H9 (cell line): Measurements from ENCODE around the gene KCNK10. TPM values are rescaled to one million over a fixed set of nuclear protein-coding genes. Genes with fewer than 3 reads are reported as not detected.
A peak's percentile ranks its signal among the peaks of the same experiment; 100 is the strongest.

Experiments
- DNase-seq: peaks from one replicate; pipeline ENCODE4 v3.0.0-alpha.2; 2017
- H2AFZ ChIP-seq: one replicate; pipeline ENCODE4 v1.6.1; 2013; ENCODE audit warnings: mild to moderate bottlenecking, low read length, control low read depth, moderate library complexity
- H2AK5ac ChIP-seq: 2 replicates; pipeline ENCODE4 v1.6.1; 2013; ENCODE audit warnings: low read length, control low read depth, mixed read lengths; ENCODE audit not compliant: insufficient read length
- H2BK120ac ChIP-seq: one replicate; pipeline ENCODE4 v1.6.1; 2013; ENCODE audit warnings: low read depth, mild to moderate bottlenecking, low read length, control low read depth, inconsistent platforms; ENCODE audit not compliant: poor library complexity, severe bottlenecking
- H2BK12ac ChIP-seq: 2 replicates; pipeline ENCODE4 v1.6.1; 2013; ENCODE audit warnings: low read length, control low read depth, mixed read lengths, low read depth; ENCODE audit not compliant: insufficient read length
- H2BK15ac ChIP-seq: 2 replicates; pipeline ENCODE4 v1.6.1; 2013; ENCODE audit warnings: low read depth, low read length, control low read depth
- H2BK20ac ChIP-seq: one replicate; pipeline ENCODE4 v1.6.1; 2013; ENCODE audit warnings: low read depth, mild to moderate bottlenecking, low read length, control low read depth, inconsistent platforms; ENCODE audit not compliant: poor library complexity, severe bottlenecking
- H2BK5ac ChIP-seq: 2 replicates; pipeline ENCODE4 v1.6.1; 2013; ENCODE audit warnings: low read length, control low read depth, mixed read lengths; ENCODE audit not compliant: insufficient read length
- H3K14ac ChIP-seq: 2 replicates; pipeline ENCODE4 v1.6.1; 2013; ENCODE audit warnings: low read length, control low read depth; ENCODE audit not compliant: insufficient read depth
- H3K18ac ChIP-seq: 2 replicates; pipeline ENCODE4 v1.6.1; 2013; ENCODE audit warnings: low read depth, mild to moderate bottlenecking, mixed read lengths, low read length, control low read depth; ENCODE audit not compliant: insufficient read length
- H3K23ac ChIP-seq: 2 replicates; pipeline ENCODE4 v1.6.1; 2013; ENCODE audit warnings: low read length, control low read depth, mixed read lengths, low read depth; ENCODE audit not compliant: insufficient read length
- H3K23me2 ChIP-seq: 2 replicates; pipeline ENCODE4 v1.6.1; 2013; ENCODE audit warnings: low read depth, mild to moderate bottlenecking, mixed read lengths, low read length, control low read depth; ENCODE audit not compliant: insufficient read length, poor library complexity, severe bottlenecking
- H3K27ac ChIP-seq: 2 replicates; pipeline ENCODE4 v1.5.1; 2013; ENCODE audit warnings: low read length, control low read depth, mixed read lengths, low read depth; ENCODE audit not compliant: insufficient read length
- H3K27me3 ChIP-seq: 2 replicates; pipeline ENCODE4 v1.6.1; 2013; ENCODE audit warnings: low read length, control low read depth, inconsistent platforms; ENCODE audit not compliant: insufficient read depth
- H3K4ac ChIP-seq: 2 replicates; pipeline ENCODE4 v1.6.1; 2013; ENCODE audit warnings: low read depth, mild to moderate bottlenecking, control low read depth, inconsistent platforms, low read length, moderate library complexity
- H3K4me1 ChIP-seq: 2 replicates; pipeline ENCODE4 v1.6.1; 2013; ENCODE audit warnings: low read length, control low read depth, inconsistent platforms; ENCODE audit not compliant: insufficient read depth
- H3K4me2 ChIP-seq: 2 replicates; pipeline ENCODE4 v1.6.1; 2013; ENCODE audit warnings: low read length, control low read depth, mixed read lengths; ENCODE audit not compliant: insufficient read length, insufficient read depth
- H3K56ac ChIP-seq: 2 replicates; pipeline ENCODE4 v1.6.1; 2013; ENCODE audit warnings: low read depth, mild to moderate bottlenecking, mixed read lengths, low read length, control low read depth; ENCODE audit not compliant: insufficient read length
- H3K79me1 ChIP-seq: 2 replicates; pipeline ENCODE4 v1.6.1; 2013; ENCODE audit warnings: low read depth, mild to moderate bottlenecking, moderate library complexity, low read length, control low read depth, inconsistent platforms; ENCODE audit not compliant: insufficient read depth, poor library complexity, severe bottlenecking
- H3K79me2 ChIP-seq: 2 replicates; pipeline ENCODE4 v1.6.1; 2013; ENCODE audit warnings: low read length, control low read depth, inconsistent platforms; ENCODE audit not compliant: insufficient read depth
- H3K9ac ChIP-seq: 2 replicates; pipeline ENCODE4 v1.6.1; 2013; ENCODE audit warnings: low read length, control low read depth, mixed read lengths; ENCODE audit not compliant: insufficient read length; ENCODE audit errors: extremely low read depth
- H3K9me3 ChIP-seq: one replicate; pipeline ENCODE4 v1.6.1; 2013; ENCODE audit warnings: low read depth, low read length, inconsistent platforms; ENCODE audit not compliant: control insufficient read depth
- H3T11ph ChIP-seq: one replicate; pipeline ENCODE4 v1.6.1; 2013; ENCODE audit warnings: mild to moderate bottlenecking, low read length, control low read depth, inconsistent platforms
- H4K20me1 ChIP-seq: one replicate; pipeline ENCODE4 v1.6.1; 2013; ENCODE audit not compliant: control insufficient read depth, insufficient read length, insufficient read depth
- H4K5ac ChIP-seq: 2 replicates; pipeline ENCODE4 v1.6.1; 2013; ENCODE audit warnings: low read depth, mild to moderate bottlenecking, mixed read lengths, low read length, control low read depth; ENCODE audit not compliant: insufficient read length
- H4K8ac ChIP-seq: replicated peaks from 2 replicates; pipeline ENCODE4 v1.6.1; 2013; ENCODE audit warnings: low read length, control low read depth, mixed read lengths, low read depth; ENCODE audit not compliant: insufficient read length
- H4K91ac ChIP-seq: 2 replicates; pipeline ENCODE4 v1.6.1; 2013; ENCODE audit warnings: low read depth, mild to moderate bottlenecking, moderate library complexity, mixed read lengths, low read length, control low read depth; ENCODE audit not compliant: insufficient read length
- H3K27ac Mint-ChIP-seq, 3 experiments: 2 replicates in 2 of 3; 3 replicates in 1 of 3; pipeline ENCODE4 v1.8.0; 2020 to 2021; ENCODE audit warnings: mixed read lengths in 3 of 3, mild to moderate bottlenecking in 1 of 3, moderate library complexity in 1 of 3
- H3K27me3 Mint-ChIP-seq: 2 replicates; pipeline ENCODE4 v1.8.0; 2021; ENCODE audit warnings: low read depth, mild to moderate bottlenecking, moderate library complexity, mixed read lengths
- H3K36me3 Mint-ChIP-seq, 3 experiments: 2 replicates in 2 of 3; 3 replicates in 1 of 3; pipeline ENCODE4 v1.8.0; 2020 to 2021; ENCODE audit warnings: low read depth in 3 of 3, mixed read lengths in 3 of 3; ENCODE audit not compliant: insufficient read depth in 1 of 3
- H3K4me1 Mint-ChIP-seq, 2 experiments: 2 replicates each; pipeline ENCODE4 v1.8.0; 2020; ENCODE audit warnings: mixed read lengths in 2 of 2
- H3K4me3 Mint-ChIP-seq, 2 experiments: 2 replicates in 1 of 2; 3 replicates in 1 of 2; pipeline ENCODE4 v1.8.0; 2020 to 2021; ENCODE audit warnings: mild to moderate bottlenecking in 2 of 2, mixed read lengths in 2 of 2, moderate library complexity in 1 of 2
- H3K9me3 Mint-ChIP-seq, 2 experiments: 2 replicates in 1 of 2; 3 replicates in 1 of 2; pipeline ENCODE4 v1.8.0; 2020; ENCODE audit warnings: mild to moderate bottlenecking in 2 of 2, mixed read lengths in 2 of 2, moderate library complexity in 1 of 2
- WGBS: extraction: QIAGEN DNeasy Blood & Tissue Kit; methylation state at CpG from one replicate; pipeline ENCODE4 v1.1.7; 2013; ENCODE audit warnings: missing lambda C conversion rate, low lambda C conversion rate, mixed read lengths; ENCODE audit not compliant: insufficient read length; ENCODE audit errors: extremely low coverage; 5-methylcytosine and 5-hydroxymethylcytosine counted together
- total RNA-seq: library from RNA; stranded (reverse); gene quantifications from 2 replicates; pipeline ENCODE4 v1.2.1, GENCODE V29; 2021
- TF ChIP-seq, protein P1 (sequence below): fragments of 200-600 bp; sonication (generic); conservative IDR thresholded peaks from 3 replicates; pipeline ENCODE4 v1.8.0; 2021; ENCODE audit warnings: antibody characterized with exemption, mild to moderate bottlenecking

The KCNK10 gene
- total RNA-seq, 1 experiment from 2014 or later, result 0.33 TPM

DNA sequence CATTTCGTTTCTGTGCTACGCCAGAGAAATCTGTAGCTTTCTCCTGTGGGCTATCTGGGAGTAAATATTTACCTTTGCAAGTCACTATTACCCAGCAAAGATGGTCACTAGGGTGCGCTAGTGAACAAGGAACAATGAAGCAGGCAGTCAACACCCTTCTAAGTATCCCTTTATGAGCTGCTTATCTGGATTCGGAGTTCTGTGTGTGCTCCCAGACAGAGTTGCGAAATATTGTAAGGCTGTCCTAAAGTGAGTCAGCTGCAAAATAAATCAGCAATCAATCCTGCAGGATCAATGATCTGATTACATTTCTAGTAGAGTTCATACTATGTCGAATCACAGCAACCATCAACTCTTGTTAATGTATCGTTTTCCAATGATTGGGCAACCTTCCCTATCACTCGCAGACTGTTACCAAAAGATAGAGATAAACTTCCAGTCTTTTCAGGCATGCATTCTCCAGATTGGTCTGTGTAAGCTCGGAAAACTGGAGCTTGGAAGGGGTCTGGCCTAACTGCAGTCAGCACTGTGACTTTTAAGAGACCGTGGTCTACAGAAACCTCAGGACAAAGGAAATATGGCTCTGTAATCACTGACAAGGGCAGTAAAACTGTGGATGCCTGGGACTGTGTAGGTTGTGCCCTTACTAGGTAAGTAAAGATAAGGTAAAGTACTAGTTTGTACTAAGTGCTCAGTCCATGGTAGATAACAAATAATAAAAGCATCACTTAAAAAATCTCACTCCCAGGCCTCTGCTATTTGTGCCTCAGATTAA lies 133.5 kb downstream of the KCNK10 start:
- Histone ChIP-seq H3K9me3 (no peaks in the 10 kb centered on the region), H3K27ac (no peak overlapping the region), H3K9ac (no peak overlapping the region), H2AFZ (no peak overlapping the region), H4K20me1 (no peaks in the 10 kb centered on the region), H3K23me2 (no peaks in the 10 kb centered on the region), H3K18ac (no peak overlapping the region), H3K4me2 (peak overlapping the region; percentile 29), H2BK20ac (no peak overlapping the region), H4K8ac (no peak overlapping the region), H3T11ph (no peak overlapping the region), H2BK5ac (no peak overlapping the region), H2BK120ac (no peak overlapping the region), H3K27me3 (no peaks in the 10 kb centered on the region), H2BK12ac (no peak overlapping the region), H4K5ac (no peak overlapping the region), H3K23ac (no peak overlapping the region), H3K79me1 (no peaks in the 10 kb centered on the region), H3K4ac (no peak overlapping the region), H3K79me2 (no peaks in the 10 kb centered on the region), H3K14ac (no peak overlapping the region), H3K4me1 (no peaks in the 10 kb centered on the region), H2BK15ac (no peak overlapping the region), H2AK5ac (no peak overlapping the region), H4K91ac (no peak overlapping the region), H3K56ac (no peak overlapping the region)
- H3K9me3 Mint-ChIP-seq, result no peaks in the 10 kb centered on the region
- DNase-seq, result peak; percentile 80
- TF ChIP-seq, protein P1, sequence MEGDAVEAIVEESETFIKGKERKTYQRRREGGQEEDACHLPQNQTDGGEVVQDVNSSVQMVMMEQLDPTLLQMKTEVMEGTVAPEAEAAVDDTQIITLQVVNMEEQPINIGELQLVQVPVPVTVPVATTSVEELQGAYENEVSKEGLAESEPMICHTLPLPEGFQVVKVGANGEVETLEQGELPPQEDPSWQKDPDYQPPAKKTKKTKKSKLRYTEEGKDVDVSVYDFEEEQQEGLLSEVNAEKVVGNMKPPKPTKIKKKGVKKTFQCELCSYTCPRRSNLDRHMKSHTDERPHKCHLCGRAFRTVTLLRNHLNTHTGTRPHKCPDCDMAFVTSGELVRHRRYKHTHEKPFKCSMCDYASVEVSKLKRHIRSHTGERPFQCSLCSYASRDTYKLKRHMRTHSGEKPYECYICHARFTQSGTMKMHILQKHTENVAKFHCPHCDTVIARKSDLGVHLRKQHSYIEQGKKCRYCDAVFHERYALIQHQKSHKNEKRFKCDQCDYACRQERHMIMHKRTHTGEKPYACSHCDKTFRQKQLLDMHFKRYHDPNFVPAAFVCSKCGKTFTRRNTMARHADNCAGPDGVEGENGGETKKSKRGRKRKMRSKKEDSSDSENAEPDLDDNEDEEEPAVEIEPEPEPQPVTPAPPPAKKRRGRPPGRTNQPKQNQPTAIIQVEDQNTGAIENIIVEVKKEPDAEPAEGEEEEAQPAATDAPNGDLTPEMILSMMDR, result peak; percentile 81
- no peaks in the 10 kb centered on the region; the same call in 1 of the 2 replicates for H3K27me3 Mint-ChIP-seq
- peak overlapping the region; percentile 64 for H3K4me3 Mint-ChIP-seq
- no CpG with 5 or more reads among the region's 10 CpGs for WGBS
- H3K36me3 Mint-ChIP-seq, result no peaks in the 10 kb centered on the region
- H3K4me1 Mint-ChIP-seq, result peaks cover 26 to 27% of the 10 kb centered on the region in 2 experiments
- peak overlapping the region in 2 of 3 experiments; percentile 55 to 85; a peak in 3 of 7 replicates for H3K27ac Mint-ChIP-seq
